CD4-positive, alpha-beta T cell treated with Interleukin-4 for 1 hour (primary cell): ENCODE measurements around the gene TBX4.

Experiments
- DNase-seq, 2 donors: peaks; one replicate each; pipeline ENCODE4 v3.0.0-alpha.2; 2020 to 2022

TBX4 gene

DNA sequence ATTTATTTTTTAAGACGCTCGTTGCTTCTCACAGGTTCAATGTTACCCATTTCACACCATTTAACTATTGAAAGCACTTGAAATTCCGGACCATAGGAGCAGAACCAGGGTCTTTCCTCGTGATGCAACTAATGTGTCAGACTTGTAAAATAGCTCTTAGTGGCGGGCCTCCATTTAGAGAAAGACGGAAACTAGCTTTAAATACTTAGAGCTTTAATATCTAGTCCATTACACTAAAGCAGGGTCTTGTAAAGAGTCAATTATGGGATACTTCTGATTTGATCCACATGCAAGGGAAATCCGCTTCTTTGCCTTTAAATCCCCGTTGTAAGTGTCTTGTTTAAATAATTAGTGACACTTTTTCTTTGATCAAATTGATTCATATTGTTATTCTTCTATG, 82.2 kb downstream of the TBX4 start:
- no peak for DNase-seq
